ENCODE data around the gene TTLL3.
"Not testable (repeated sequence)": the region's sequence is repeated elsewhere in the genome, so short reads cannot be mapped to it uniquely, and the experiment has no call there.

The TTLL3 gene

GRCh38 chr3:9864200-9864927 is 54.3 kb downstream of the TTLL3 start:
- TF ChIP-seq CTCF (IDR thresholded peaks at IDR 0.05; ENCODE audit: low read depth, low read length): no peak
- no peak overlapping the region for H3K4me3 ChIP-seq (ENCODE audit: low read depth, low read length)

- not testable (repeated sequence) for H3K4me3 ChIP-seq (ENCODE audit: low read depth, low read length)
Observed at GRCh38 chr3:9865125-9865637, 55.1 kb downstream of the TTLL3 start.

- no peak overlapping the region for H3K4me3 ChIP-seq (ENCODE audit: low read depth, low read length)
- TF ChIP-seq CTCF (IDR thresholded peaks at IDR 0.05; ENCODE audit: low read depth, low read length): no peak
Observed at GRCh38 chr3:9866639-9867038, 56.6 kb downstream of the TTLL3 start.

- H3K4me3 ChIP-seq (ENCODE audit: low read depth, low read length): no peak overlapping the region
- no peak for TF ChIP-seq CTCF (IDR thresholded peaks at IDR 0.05; ENCODE audit: low read depth, low read length)
Observed at GRCh38 chr3:9867106-9867505, 57.0 kb downstream of the TTLL3 start.

- TF ChIP-seq CTCF (IDR thresholded peaks at IDR 0.05; ENCODE audit: low read depth, low read length): no peak
Observed at GRCh38 chr3:9869955-9870354, 59.9 kb downstream of the TTLL3 start.

GRCh38 chr3:9870978-9871377 is 60.9 kb downstream of the TTLL3 start:
- TF ChIP-seq CTCF (IDR thresholded peaks at IDR 0.05; ENCODE audit: low read depth, low read length): no peak
- no peak overlapping the region for H3K4me3 ChIP-seq (ENCODE audit: low read depth, low read length)

More at GRCh38 chr3:9869955-9870354, 59.9 kb downstream of the TTLL3 start:
- no peak overlapping the region for H3K4me3 ChIP-seq (ENCODE audit: low read depth, low read length)

GRCh38 chr3:9872067-9872466 is 62.0 kb downstream of the TTLL3 start:
- not testable (repeated sequence) for H3K4me3 ChIP-seq (ENCODE audit: low read depth, low read length)

- H3K4me3 ChIP-seq (ENCODE audit: low read depth, low read length): no peak overlapping the region
- no peak for TF ChIP-seq CTCF (IDR thresholded peaks at IDR 0.05; ENCODE audit: low read depth, low read length)
Observed at GRCh38 chr3:9875448-9875847, 65.4 kb downstream of the TTLL3 start.

- not testable (repeated sequence) for H3K4me3 ChIP-seq (ENCODE audit: low read depth, low read length)
Observed at GRCh38 chr3:9876255-9876654, 66.2 kb downstream of the TTLL3 start.

Data from WI38 (cell line).